Fibroblast of skin of left quadriceps (primary cell): ENCODE measurements around the gene PPEF1.

Experiments
- DNase-seq, 2 experiments: peaks; one replicate each; pipeline ENCODE4 v3.0.0-alpha.2; 2013; ENCODE audit warnings: low read depth in 2 of 2

Gene PPEF1, protein sequence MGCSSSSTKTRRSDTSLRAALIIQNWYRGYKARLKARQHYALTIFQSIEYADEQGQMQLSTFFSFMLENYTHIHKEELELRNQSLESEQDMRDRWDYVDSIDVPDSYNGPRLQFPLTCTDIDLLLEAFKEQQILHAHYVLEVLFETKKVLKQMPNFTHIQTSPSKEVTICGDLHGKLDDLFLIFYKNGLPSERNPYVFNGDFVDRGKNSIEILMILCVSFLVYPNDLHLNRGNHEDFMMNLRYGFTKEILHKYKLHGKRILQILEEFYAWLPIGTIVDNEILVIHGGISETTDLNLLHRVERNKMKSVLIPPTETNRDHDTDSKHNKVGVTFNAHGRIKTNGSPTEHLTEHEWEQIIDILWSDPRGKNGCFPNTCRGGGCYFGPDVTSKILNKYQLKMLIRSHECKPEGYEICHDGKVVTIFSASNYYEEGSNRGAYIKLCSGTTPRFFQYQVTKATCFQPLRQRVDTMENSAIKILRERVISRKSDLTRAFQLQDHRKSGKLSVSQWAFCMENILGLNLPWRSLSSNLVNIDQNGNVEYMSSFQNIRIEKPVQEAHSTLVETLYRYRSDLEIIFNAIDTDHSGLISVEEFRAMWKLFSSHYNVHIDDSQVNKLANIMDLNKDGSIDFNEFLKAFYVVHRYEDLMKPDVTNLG

GRCh38 chrX:18707426-18708049 lies at the start of gene PPEF1:
Gene PPEF1, plus strand, starts transcription at chrX:18707645. Its CDS starts 136 bp downstream, at chrX:18707781.
- no peak for DNase-seq

- no peak for DNase-seq
Measured at GRCh38 chrX:18661273-18661672, 46.2 kb upstream of the PPEF1 start.

GRCh38 chrX:18664947-18665346 lies 42.5 kb upstream of the PPEF1 start:
- DNase-seq = no peak

DNA sequence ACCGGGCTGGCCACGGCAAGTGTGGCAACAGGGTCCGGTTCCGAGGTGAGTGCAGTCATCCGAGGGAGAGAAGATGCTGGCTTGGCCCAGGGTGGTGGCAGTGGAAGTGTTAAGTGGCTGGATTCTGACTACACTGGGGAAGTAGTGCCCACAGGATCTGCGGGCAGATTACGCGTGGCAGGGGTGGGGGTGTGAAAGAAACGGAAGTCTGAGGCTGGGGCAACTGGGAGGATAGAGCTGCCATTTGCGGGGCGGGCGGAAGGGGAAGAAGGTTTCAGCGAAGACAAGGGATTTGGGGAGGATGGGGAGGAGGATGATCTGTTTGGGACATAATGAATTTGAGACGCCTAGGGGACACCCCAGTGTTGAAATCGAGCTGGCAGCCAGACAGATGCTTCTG lies 40.8 kb upstream of the PPEF1 start:
- DNase-seq = no peak

DNA sequence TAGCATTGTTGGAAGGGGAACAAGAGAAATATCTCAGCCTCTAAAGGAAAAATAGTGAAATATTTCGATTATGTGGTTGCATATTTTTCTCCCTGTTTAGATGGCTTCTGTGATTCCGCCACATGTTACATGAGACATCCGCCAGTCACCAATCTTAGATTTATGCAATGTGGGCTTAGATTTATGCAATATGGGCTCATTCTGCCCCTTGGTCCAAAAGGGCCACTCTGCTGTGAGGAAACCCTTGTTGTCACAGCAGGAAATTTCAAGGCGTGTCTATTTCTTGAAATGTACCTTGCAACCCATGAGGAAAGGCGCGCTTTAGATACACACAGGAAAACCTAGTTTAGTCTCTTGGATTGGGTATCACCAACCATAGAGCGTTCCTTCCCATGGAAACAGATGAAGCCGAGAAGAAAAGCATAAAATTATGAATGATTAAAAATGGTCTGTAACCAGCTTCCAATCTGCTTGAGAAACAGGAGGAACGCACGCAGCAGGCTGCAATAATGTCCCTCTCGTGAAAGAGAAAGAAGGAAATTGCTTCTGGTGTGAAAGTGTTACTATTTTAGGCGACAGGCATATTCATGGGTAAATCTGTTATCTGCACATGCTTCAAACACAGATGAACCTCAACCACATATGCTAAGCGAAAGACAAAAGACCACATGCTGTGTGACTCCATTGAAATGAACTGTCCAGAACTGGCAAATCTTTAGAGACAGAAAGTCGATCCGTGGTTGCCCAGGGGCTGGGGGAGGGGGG lies 39.2 kb upstream of the PPEF1 start:
- no peak for DNase-seq

GRCh38 chrX:18672008-18672407 lies 35.4 kb upstream of the PPEF1 start, which contains the start of gene RS1:
Gene RS1, minus strand, starts transcription at chrX:18672108. Its CDS starts 40 bp downstream, at chrX:18672068.
- no peak for DNase-seq

- no peak for DNase-seq
Measured at GRCh38 chrX:18674417-18674787, 33.0 kb upstream of the PPEF1 start.

GRCh38 chrX:18674788-18675735 lies 32.4 kb upstream of the PPEF1 start:
- peak; percentile 39 to 40 for DNase-seq

DNA sequence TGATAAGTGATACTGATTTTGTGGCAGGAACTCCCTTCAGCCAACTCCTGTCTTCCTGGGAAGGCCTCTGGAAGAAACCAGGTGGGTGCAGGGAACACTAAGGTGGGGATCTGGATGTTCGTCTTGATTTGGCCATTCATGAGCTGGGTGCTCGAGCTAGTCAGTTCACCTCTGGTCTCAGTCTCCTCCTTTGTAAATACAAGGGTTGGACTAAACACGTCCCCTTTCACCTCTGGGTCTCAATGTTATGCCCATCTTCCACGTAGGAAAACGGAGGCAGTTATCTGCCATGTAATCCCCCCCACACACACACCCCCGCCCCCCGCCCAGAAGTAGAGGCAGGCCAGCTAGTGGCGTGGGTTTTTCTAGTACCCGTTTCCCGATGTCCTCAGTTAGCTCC lies 31.4 kb upstream of the PPEF1 start:
- no peak for DNase-seq

- no peak for DNase-seq
Measured at GRCh38 chrX:18676470-18676869, 31.0 kb upstream of the PPEF1 start.

- no peak for DNase-seq
Measured at GRCh38 chrX:18677161-18677869, 30.1 kb upstream of the PPEF1 start.

GRCh38 chrX:18681996-18682395 lies 25.4 kb upstream of the PPEF1 start:
- DNase-seq = no peak

- DNase-seq = no peak
Measured at GRCh38 chrX:18682979-18683387, 24.5 kb upstream of the PPEF1 start.

- DNase-seq = no peak
Measured at GRCh38 chrX:18687856-18688495, 19.5 kb upstream of the PPEF1 start.

- DNase-seq = no peak
Measured at GRCh38 chrX:18691431-18691830, 16.0 kb upstream of the PPEF1 start.

GRCh38 chrX:18692541-18692940 lies 14.9 kb upstream of the PPEF1 start:
- no peak for DNase-seq

DNA sequence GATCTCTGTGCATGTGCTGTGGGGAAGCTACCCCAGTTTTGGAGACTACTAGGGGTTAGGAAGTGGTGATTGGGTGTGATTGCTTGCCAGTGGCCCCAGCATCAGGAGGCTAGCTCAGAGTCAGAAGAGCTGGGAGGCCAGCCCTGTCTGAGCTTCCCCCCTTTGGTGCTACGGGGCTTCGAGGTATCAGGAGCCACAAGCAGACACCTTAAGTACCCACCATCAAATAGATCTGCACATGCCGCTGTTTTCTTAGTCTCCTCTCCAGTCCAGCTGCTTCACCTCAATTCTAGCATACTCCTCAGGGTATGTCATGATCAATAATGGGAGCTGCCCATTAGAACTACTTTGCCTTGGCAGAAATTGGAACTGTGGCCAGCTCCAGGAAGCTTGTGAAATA lies 10.8 kb upstream of the PPEF1 start:
- DNase-seq = no peak

- no peak for DNase-seq
Measured at GRCh38 chrX:18698737-18699650, 8.5 kb upstream of the PPEF1 start.
